ENCODE data around the gene NR2F1-AS1. TPM values are rescaled to one million over a fixed set of nuclear protein-coding genes. Genes with fewer than 3 reads are reported as not detected.

The NR2F1-AS1 gene
- total and polyA plus RNA-seq, 2 experiments from 2014 or later: 0.59 to 4.5 TPM

DNA sequence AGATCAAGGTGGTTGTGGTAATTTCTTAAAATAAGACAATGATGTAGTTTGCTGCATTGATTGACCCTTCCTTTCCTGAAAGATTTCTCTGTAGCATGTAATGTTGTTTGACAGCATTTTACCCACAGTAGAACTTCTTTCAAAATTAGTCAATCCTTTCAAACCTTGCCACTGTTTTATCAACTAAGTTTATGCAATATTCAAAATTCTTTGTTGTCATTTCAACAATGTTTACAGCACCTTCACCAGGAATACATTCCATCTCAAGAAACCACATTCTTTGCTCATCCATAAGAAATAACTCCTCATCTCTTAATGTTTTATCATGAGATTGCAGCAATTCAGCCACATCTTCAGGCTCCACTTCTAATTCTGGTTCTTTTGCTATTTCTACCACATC is 45.8 kb upstream of the NR2F1-AS1 start:
- Histone ChIP-seq H3K4me3 (no peak overlapping the region), H3K9me2 (ENCODE audit: insufficient read depth) (no peaks in the 10 kb centered on the region), H3K27ac (ENCODE audit: low read depth) (no peak overlapping the region), H3F3A (replicated peaks; ENCODE audit: low read depth) (no peaks in the 10 kb centered on the region), H3K27me3 (ENCODE audit: insufficient read depth) (peaks cover 34% of the 10 kb centered on the region), H3K36me3 (ENCODE audit: insufficient read depth) (no peaks in the 10 kb centered on the region), H3K79me2 (replicated peaks; ENCODE audit: insufficient read depth) (no peaks in the 10 kb centered on the region), H4K20me1 (replicated peaks; ENCODE audit: insufficient read depth) (no peaks in the 10 kb centered on the region), H3K4me2 (no peak overlapping the region), H2AFZ (no peak overlapping the region), H3K4me1 (ENCODE audit: insufficient read depth) (0 out of 2 replicates have a peak, but pooled peaks cover 1% of the 10 kb centered on the region)
- peaks cover 19% of the 10 kb centered on the region for H3K27me3 Mint-ChIP-seq (ENCODE audit: insufficient read depth, low read depth, poor library complexity)
- H3K4me1 Mint-ChIP-seq: peaks cover 3% of the 10 kb centered on the region
- TF ChIP-seq EZH2 (IDR thresholded peaks at IDR 0.05; ENCODE audit: low read depth, unreplicated experiment) (no peak), ZNF114 (CRISPR knock-in tag; IDR thresholded peaks at IDR 0.05) (no peak), CREB1 (CRISPR knock-in tag; IDR thresholded peaks at IDR 0.05; ENCODE audit: low read depth) (no peak), STAT1 (IDR thresholded peaks at IDR 0.05; ENCODE audit: unreplicated experiment) (no peak), JUNB (IDR thresholded peaks at IDR 0.05; ENCODE audit: unreplicated experiment) (no peak)
- no peaks in the 10 kb centered on the region for H3K9me3 Mint-ChIP-seq
- H3K4me3 Mint-ChIP-seq: no peak overlapping the region
- DNase-seq (ENCODE audit: low spot score) (no peak), ATAC-seq (no peak)
- H3K27ac Mint-ChIP-seq: no peak overlapping the region
- H3K36me3 Mint-ChIP-seq (ENCODE audit: low read depth): no peaks in the 10 kb centered on the region

DNA sequence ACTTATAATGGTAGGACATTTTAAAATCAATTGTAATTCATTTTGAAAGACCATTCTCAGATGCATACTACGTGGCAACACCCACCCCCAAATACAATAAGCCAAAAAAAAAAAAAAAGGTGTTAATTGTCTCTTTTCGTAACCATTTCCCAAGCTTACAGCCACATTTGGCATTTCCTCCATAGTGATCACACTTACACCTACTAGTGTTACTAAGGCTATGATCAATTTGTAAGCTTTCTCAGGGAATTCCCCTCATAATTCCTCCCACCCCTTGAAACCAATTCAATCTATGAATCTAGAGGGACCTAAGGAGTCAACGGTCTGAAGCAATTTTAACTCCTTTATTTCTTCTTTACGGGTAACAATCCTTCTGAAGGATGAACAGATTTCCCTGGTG is 42.1 kb upstream of the NR2F1-AS1 start:
- ATAC-seq: no peak
- no peak overlapping the region for H2AFZ ChIP-seq
- H3K4me1 Mint-ChIP-seq: peaks cover 12% of the 10 kb centered on the region
- no peak overlapping the region for H3K27ac Mint-ChIP-seq
- H3F3A ChIP-seq (replicated peaks; ENCODE audit: low read depth): 0 out of 2 replicates have a peak, but pooled peaks cover 5% of the 10 kb centered on the region
- no peak overlapping the region for H3K4me3 ChIP-seq
- no peaks in the 10 kb centered on the region for H3K36me3 ChIP-seq (ENCODE audit: insufficient read depth)
- H4K20me1 ChIP-seq (replicated peaks; ENCODE audit: insufficient read depth): peaks cover 13% of the 10 kb centered on the region
- DNase-seq (ENCODE audit: low spot score): no peak
- H3K27me3 Mint-ChIP-seq (ENCODE audit: insufficient read depth, low read depth, poor library complexity): peaks cover 47% of the 10 kb centered on the region
- TF ChIP-seq JUNB (IDR thresholded peaks at IDR 0.05; ENCODE audit: unreplicated experiment): no peak
- no peak for TF ChIP-seq POLR2AphosphoS5 (IDR thresholded peaks at IDR 0.05; ENCODE audit: low read depth)
- TF ChIP-seq, protein P1, sequence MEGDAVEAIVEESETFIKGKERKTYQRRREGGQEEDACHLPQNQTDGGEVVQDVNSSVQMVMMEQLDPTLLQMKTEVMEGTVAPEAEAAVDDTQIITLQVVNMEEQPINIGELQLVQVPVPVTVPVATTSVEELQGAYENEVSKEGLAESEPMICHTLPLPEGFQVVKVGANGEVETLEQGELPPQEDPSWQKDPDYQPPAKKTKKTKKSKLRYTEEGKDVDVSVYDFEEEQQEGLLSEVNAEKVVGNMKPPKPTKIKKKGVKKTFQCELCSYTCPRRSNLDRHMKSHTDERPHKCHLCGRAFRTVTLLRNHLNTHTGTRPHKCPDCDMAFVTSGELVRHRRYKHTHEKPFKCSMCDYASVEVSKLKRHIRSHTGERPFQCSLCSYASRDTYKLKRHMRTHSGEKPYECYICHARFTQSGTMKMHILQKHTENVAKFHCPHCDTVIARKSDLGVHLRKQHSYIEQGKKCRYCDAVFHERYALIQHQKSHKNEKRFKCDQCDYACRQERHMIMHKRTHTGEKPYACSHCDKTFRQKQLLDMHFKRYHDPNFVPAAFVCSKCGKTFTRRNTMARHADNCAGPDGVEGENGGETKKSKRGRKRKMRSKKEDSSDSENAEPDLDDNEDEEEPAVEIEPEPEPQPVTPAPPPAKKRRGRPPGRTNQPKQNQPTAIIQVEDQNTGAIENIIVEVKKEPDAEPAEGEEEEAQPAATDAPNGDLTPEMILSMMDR (conservative IDR thresholded peaks at IDR 0.05; ENCODE audit: low read depth in 2 of 2): no peak
- TF ChIP-seq NANOG (IDR thresholded peaks at IDR 0.05; ENCODE audit: borderline replicate concordance): no peak
- no peak overlapping the region for H3K27ac ChIP-seq (ENCODE audit: low read depth)
- H3K36me3 Mint-ChIP-seq (ENCODE audit: low read depth): no peaks in the 10 kb centered on the region; the same call in 2 of the 3 replicates
- no peaks in the 10 kb centered on the region for H3K9me3 Mint-ChIP-seq
- peaks cover 64% of the 10 kb centered on the region for H3K27me3 ChIP-seq (ENCODE audit: insufficient read depth)
- peaks cover 26% of the 10 kb centered on the region for H3K4me1 ChIP-seq (ENCODE audit: insufficient read depth)
- H3K79me2 ChIP-seq (replicated peaks; ENCODE audit: insufficient read depth): no peaks in the 10 kb centered on the region
- H3K4me2 ChIP-seq: no peak overlapping the region
- H3K9me2 ChIP-seq (ENCODE audit: insufficient read depth): no peaks in the 10 kb centered on the region
- no peak overlapping the region for H3K4me3 Mint-ChIP-seq

GRCh38 chr5:93622240-93622885 is 41.3 kb upstream of the NR2F1-AS1 start:
- H3F3A ChIP-seq (replicated peaks; ENCODE audit: low read depth): 0 out of 2 replicates have a peak, but pooled peaks cover 5% of the 10 kb centered on the region
- peak; percentile 9; the same call in 1 of the 3 replicates for ATAC-seq
- no peaks in the 10 kb centered on the region for H3K9me2 ChIP-seq (ENCODE audit: insufficient read depth)
- H3K27ac ChIP-seq (ENCODE audit: low read depth): no peak overlapping the region
- Mint-ChIP-seq H3K4me1 (peaks cover 14% of the 10 kb centered on the region), H3K27me3 (ENCODE audit: insufficient read depth, low read depth, poor library complexity) (peaks cover 55% of the 10 kb centered on the region), H3K36me3 (ENCODE audit: low read depth) (no peaks in the 10 kb centered on the region; the same call in 2 of the 3 replicates), H3K4me3 (peak overlapping the region; percentile 9; the same call in 1 of the 3 replicates), H3K27ac (no peak overlapping the region), H3K9me3 (no peaks in the 10 kb centered on the region)
- H3K79me2 ChIP-seq (replicated peaks; ENCODE audit: insufficient read depth): no peaks in the 10 kb centered on the region
- peaks cover 14% of the 10 kb centered on the region for H4K20me1 ChIP-seq (replicated peaks; ENCODE audit: insufficient read depth)
- no peak overlapping the region for H3K4me3 ChIP-seq
- no peaks in the 10 kb centered on the region for H3K36me3 ChIP-seq (ENCODE audit: insufficient read depth)
- no peak overlapping the region for H2AFZ ChIP-seq
- H3K4me1 ChIP-seq (ENCODE audit: insufficient read depth): peaks cover 31% of the 10 kb centered on the region
- TF ChIP-seq STAT1 (IDR thresholded peaks at IDR 0.05; ENCODE audit: unreplicated experiment): no peak
- no peak overlapping the region for H3K4me2 ChIP-seq
- H3K27me3 ChIP-seq (ENCODE audit: insufficient read depth): peaks cover 72% of the 10 kb centered on the region
- peak; percentile 80 for DNase-seq (ENCODE audit: low spot score)
